ENCODE results near the gene ACP7. TPM values are rescaled to one million over a fixed set of nuclear protein-coding genes. Genes with fewer than 3 reads are reported as not detected.

Gene ACP7
- total RNA-seq, 2 experiments from 2014 or later: not detected

GRCh38 chr19:39119830-39120229, 35.7 kb downstream of the ACP7 start:
- ChIA-PET CTCF (interaction anchor here (2.1 to 2.2 kb wide), 2 partner anchors 10 to 68 kb away, joined by 5 to 12 read pairs; no protein-coding TSS in a partner anchor), POLR2A (interaction anchor here (1.2 kb wide), 1 partner anchor 316 kb away, joined by 4 read pairs; the partner anchor contains the start of gene RPS16)
- Mint-ChIP-seq H3K4me1 (ENCODE audit: low read depth) (peaks cover 5% of the 10 kb centered on the region), H3K36me3 (ENCODE audit: low read depth) (no peaks in the 10 kb centered on the region), H3K27ac (no peak overlapping the region), H3K4me3 (no peak overlapping the region), H3K9me3 (no peaks in the 10 kb centered on the region), H3K27me3 (no peaks in the 10 kb centered on the region)
- DNase-seq (no peak), ATAC-seq (no peak)
- TF ChIP-seq, protein P1, sequence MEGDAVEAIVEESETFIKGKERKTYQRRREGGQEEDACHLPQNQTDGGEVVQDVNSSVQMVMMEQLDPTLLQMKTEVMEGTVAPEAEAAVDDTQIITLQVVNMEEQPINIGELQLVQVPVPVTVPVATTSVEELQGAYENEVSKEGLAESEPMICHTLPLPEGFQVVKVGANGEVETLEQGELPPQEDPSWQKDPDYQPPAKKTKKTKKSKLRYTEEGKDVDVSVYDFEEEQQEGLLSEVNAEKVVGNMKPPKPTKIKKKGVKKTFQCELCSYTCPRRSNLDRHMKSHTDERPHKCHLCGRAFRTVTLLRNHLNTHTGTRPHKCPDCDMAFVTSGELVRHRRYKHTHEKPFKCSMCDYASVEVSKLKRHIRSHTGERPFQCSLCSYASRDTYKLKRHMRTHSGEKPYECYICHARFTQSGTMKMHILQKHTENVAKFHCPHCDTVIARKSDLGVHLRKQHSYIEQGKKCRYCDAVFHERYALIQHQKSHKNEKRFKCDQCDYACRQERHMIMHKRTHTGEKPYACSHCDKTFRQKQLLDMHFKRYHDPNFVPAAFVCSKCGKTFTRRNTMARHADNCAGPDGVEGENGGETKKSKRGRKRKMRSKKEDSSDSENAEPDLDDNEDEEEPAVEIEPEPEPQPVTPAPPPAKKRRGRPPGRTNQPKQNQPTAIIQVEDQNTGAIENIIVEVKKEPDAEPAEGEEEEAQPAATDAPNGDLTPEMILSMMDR (IDR thresholded peaks at IDR 0.05): no peak
- intact Hi-C loops (cut with micrococcal nuclease): loop anchor here (5.0 to 10.0 kb wide), 3 partner anchors 67 to 295 kb away; partner anchors contain the start of genes GMFG and PLEKHG2

- POLR2A ChIA-PET: no interaction called here
- Mint-ChIP-seq H3K4me3 (no peak overlapping the region), H3K36me3 (ENCODE audit: low read depth) (no peaks in the 10 kb centered on the region), H3K27me3 (no peaks in the 10 kb centered on the region), H3K4me1 (ENCODE audit: low read depth) (peaks cover 27% of the 10 kb centered on the region), H3K27ac (no peak overlapping the region), H3K9me3 (no peaks in the 10 kb centered on the region)
- TF ChIP-seq, protein P1 (IDR thresholded peaks at IDR 0.05): no peak
- CTCF ChIA-PET: interaction anchor here (0.7 to 2.0 kb wide), 14 partner anchors 10 to 285 kb away, joined by 3 to 14 read pairs (median 5); no protein-coding TSS in a partner anchor
- no peak for ATAC-seq
- DNase-seq: no peak
- intact Hi-C loops (cut with micrococcal nuclease): loop anchor here (5.0 to 10.0 kb wide), 3 partner anchors 64 to 292 kb away; partner anchors contain the start of genes GMFG and PLEKHG2
Measured at GRCh38 chr19:39122934-39123731, 39.0 kb downstream of the ACP7 start.

GRCh38 chr19:39124136-39124764, 40.1 kb downstream of the ACP7 start:
- no peak for ATAC-seq
- intact Hi-C loops (cut with micrococcal nuclease): loop anchor here (5.0 to 10.0 kb wide), 3 partner anchors 63 to 291 kb away; partner anchors contain the start of genes GMFG and PLEKHG2
- Mint-ChIP-seq H3K27me3 (no peaks in the 10 kb centered on the region), H3K4me3 (peak overlapping the region; percentile 92), H3K36me3 (ENCODE audit: low read depth) (no peaks in the 10 kb centered on the region), H3K4me1 (ENCODE audit: low read depth) (peaks cover 27% of the 10 kb centered on the region), H3K27ac (no peak overlapping the region), H3K9me3 (no peaks in the 10 kb centered on the region)
- TF ChIP-seq, protein P1 (IDR thresholded peaks at IDR 0.05): no peak
- ChIA-PET CTCF (no interaction called here), POLR2A (no interaction called here)
- DNase-seq: no peak

GRCh38 chr19:39125199-39125553, 41.0 kb downstream of the ACP7 start:
- peak overlapping the region; percentile 94 for H3K27ac Mint-ChIP-seq
- H3K27me3 Mint-ChIP-seq: no peaks in the 10 kb centered on the region
- H3K4me1 Mint-ChIP-seq (ENCODE audit: low read depth): peaks cover 27% of the 10 kb centered on the region
- POLR2A ChIA-PET: interaction anchor here (1.3 kb wide), 1 partner anchor 198 kb away, joined by 3 read pairs; no protein-coding TSS in a partner anchor
- H3K4me3 Mint-ChIP-seq: peak overlapping the region; percentile 92
- CTCF ChIA-PET: interaction anchor here (0.6 to 1.0 kb wide), 2 partner anchors 14 to 73 kb away, joined by 3 to 4 read pairs; no protein-coding TSS in a partner anchor
- no peaks in the 10 kb centered on the region for H3K9me3 Mint-ChIP-seq
- no peaks in the 10 kb centered on the region for H3K36me3 Mint-ChIP-seq (ENCODE audit: low read depth)
- intact Hi-C loops (cut with micrococcal nuclease): loop anchor here (10.0 kb wide), 2 partner anchors 210 to 290 kb away; partner anchors contain the start of genes GMFG and PLEKHG2
- TF ChIP-seq, protein P1 (IDR thresholded peaks at IDR 0.05): no peak
- DNase-seq (no peak), ATAC-seq (no peak)
